ENCODE data around the gene MYMK.

Gene MYMK

GRCh38 chr9:133470427-133470924, 54.3 kb downstream of the MYMK start:
- FAIRE-seq (no peak), DNase-seq (ENCODE audit: low spot score) (no peak)

- no peak for DNase-seq (ENCODE audit: low spot score)
- no peak for FAIRE-seq
Measured at GRCh38 chr9:133468777-133469421, 55.9 kb downstream of the MYMK start.

GRCh38 chr9:133468374-133468773, 56.4 kb downstream of the MYMK start:
- FAIRE-seq: no peak

GRCh38 chr9:133467101-133467500, 57.7 kb downstream of the MYMK start:
- DNase-seq (ENCODE audit: low spot score) (no peak), FAIRE-seq (no peak)

More at GRCh38 chr9:133468374-133468773, 56.4 kb downstream of the MYMK start:
- no peak for DNase-seq (ENCODE audit: low spot score)

GRCh38 chr9:133465984-133466383, 58.8 kb downstream of the MYMK start:
- no peak for DNase-seq (ENCODE audit: low spot score)
- no peak for FAIRE-seq

- no peak for FAIRE-seq
- no peak for DNase-seq (ENCODE audit: low spot score)
Measured at GRCh38 chr9:133464638-133465037, 60.1 kb downstream of the MYMK start.

Data from RCC 7860 (cell line).